Stimulated activated CD4-positive, alpha-beta T cell treated with anti-CD3 and anti-CD28 coated beads, Interleukin-15, amount 100 ng/mL, for 1 hour (primary cell): Measurements from ENCODE around the gene TMEM141.
A peak's percentile ranks its signal among the peaks of the same experiment; 100 is the strongest.
"Not testable (repeated sequence)": the region's sequence is repeated elsewhere in the genome, so short reads cannot be mapped to it uniquely, and the experiment has no call there.

Experiments used
- DNase-seq, 2 donors: peaks; one replicate each; pipeline ENCODE4 v3.0.0-alpha.2; 2020; ENCODE audit warnings: low read depth in 1 of 2, low spot score in 1 of 2

Gene TMEM141

DNA sequence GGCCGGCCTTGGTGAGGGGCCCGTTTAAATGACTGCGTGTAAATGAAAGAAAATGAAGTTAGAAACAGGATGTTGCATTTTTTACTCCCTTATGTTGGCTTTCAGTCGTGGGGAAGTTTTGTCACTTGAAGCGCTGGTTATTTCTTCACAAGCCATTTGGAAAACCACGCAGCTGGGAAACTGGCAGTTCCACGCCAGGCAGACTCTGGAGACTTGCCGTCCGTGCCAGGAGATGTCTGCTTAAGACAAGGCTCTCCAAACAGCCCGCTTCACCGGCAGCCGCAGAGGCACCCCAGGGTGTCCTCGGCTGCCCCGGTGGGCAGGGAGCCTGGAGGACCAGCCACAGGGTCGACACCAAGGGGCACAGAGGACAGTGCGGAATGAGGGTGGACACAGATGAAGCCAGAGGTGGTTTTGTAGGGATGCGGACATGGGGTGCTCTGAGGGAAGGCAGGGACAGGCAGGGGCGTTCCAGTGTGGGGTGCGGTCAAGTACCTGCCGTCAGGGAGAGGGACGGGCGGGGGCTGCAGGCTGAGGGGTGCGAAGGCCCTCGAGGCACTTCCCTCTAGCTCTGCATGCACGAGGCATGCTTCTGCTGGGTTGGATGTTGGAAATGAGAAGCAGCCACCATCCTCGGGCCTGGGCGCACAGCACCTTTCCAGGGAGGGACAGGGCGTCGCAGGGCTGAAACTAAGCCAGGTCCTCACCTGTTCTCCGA, 40.0 kb downstream of the TMEM141 start:
- no peak for DNase-seq

DNA sequence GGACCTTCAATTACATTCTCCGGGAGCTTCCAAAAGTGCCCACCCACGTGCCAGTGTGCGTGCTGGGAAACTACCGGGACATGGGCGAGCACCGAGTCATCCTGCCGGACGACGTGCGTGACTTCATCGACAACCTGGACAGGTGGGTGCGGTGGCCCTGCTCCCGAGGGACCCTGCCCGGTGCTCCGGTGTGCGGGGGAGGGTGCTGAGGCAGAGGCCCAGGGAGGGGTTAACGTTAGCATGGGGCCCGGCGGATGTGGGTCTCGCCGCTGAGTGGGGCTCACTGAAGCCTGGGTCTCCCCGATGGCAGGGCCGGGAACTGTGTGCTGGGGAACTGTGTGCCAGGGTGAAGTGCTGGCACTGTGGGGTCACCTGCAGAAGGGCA, 40.6 kb downstream of the TMEM141 start:
- no peak for DNase-seq

DNA sequence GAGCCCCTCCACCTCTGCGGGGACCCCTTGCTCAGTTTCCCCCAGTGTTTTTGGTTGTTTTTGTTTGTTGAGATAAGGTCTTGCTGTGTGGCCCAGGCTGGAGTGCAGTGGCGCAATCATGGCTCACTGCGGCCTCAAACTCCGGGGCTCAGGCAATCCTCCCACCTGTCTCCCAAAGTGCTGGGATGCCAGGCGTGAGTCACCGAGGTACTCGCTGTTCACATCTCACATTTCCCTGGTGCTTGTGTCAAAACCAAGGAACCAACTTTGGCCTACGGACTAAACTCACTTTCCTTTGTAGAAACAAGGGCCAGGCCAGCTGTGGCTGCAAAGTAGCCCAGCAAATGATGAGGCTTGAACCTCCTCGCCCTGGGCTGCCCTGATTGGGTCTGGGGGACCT, 41.4 kb downstream of the TMEM141 start:
- no peak for DNase-seq

DNA sequence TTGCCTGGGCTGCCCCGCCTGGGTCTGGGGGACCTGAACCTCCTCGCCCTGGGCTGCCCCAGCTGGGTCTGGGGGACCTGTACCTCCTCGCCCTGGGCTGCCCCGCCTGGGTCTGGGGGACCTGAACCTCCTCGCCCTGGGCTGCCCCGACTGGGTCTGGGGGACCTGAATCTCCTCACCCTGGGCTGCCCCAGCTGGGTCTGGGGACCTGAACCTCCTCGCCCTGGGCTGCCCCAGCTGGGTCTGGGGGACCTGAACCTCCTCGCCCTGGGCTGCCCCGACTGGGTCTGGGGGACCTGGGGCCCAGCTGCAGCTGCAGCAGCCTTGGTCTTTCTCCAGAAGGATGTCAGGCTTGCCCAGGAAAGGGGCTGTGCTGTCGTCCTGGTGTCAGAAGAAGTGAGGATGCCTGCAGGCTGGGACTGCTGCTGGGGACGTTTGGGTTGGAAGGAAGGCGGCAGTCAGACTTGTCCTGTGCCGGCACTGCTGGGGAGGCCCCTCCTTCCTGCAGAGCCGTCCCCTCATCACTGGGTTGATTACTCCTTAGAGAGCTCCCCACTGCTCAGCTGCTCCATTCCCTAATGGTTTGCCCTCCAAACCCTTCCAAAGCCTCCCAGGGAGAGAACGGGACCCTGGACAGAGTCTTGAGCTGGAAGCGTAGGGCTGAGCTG, 42.4 kb downstream of the TMEM141 start:
- not testable (repeated sequence) for DNase-seq

DNA sequence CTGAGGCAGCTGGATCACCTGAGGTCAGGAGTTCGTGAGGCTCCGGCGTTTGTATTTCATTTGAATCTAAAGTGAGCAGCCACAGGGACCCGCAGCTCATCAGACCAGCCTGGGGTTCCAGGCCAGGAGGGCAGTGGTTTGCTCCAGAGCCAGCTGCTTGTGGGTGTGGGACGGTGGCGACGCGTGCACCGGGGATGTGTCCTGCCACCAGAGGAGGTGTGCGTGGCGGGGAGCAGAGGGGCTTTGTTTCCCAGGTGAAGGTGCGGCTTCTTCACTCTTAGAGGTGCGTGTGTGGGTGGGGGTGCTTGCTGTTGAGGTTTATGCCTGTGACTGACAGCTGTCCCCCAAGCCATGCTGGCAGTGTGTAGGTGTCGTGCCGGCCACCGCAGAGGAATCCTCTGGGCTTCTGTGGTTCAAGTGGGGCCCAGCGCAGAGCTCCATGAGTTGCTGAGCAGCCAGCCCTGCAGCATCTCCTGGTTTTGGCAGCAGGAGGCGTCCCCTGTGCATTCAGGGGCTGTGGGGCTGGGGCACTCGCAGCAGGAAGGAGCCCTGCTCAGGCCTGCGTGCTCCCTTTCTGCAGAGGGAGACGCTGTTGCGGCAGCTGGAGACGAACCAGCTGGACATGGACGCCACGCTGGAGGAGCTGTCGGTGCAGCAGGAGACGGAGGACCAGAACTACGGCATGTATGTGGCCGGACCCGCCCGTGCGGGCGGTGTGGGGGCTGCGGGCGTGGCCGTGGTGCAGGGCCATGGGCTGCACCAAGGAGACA, 44.2 kb downstream of the TMEM141 start:
- no peak for DNase-seq

DNA sequence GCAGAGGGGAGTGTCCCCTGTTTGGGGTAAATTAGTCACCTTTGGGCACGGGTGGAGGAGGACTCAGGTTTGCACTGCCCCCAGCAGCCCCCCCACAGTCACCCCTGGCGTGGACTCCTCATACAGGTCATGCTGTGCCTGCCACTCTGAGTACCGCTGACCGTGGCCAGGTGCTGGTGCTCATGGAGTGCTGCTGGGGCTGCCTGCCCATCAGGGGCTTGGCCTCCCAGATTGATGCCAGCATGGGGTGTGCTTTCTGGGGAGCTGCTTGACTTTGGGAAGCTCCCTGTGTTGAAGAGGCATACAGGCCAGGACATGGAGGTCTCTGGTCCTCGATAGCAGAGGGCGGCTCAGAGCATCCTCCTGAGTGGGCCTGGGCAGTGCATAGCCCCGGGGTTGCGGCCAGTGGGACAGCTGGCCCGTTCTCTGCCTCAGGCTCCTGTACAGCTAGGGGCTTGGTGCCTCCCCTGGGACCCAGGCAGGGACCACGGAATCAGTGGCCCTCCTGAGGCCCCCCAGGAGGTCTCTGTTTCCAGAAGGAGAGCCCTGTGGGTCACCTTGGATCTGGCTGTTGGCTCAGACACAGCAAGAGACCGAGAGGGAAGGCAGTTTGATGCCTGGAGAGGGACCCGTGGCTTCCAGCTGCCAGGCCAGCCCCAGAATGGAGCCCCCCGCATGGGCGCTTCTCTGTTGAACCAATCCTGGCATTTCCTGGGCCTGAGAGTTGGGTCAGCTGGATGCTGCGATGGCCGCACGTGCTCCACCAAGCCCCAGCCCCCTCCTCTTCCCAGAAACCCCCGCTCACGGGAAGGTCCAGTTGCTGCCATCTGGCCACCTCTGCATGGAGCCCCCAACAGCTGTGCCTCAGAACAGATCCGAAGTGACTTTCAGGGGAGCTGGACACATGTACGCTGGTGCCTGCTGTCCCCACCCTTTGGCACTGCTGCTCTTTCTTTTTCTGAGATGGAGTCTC, 45.1 kb downstream of the TMEM141 start:
- DNase-seq = no peak

DNA sequence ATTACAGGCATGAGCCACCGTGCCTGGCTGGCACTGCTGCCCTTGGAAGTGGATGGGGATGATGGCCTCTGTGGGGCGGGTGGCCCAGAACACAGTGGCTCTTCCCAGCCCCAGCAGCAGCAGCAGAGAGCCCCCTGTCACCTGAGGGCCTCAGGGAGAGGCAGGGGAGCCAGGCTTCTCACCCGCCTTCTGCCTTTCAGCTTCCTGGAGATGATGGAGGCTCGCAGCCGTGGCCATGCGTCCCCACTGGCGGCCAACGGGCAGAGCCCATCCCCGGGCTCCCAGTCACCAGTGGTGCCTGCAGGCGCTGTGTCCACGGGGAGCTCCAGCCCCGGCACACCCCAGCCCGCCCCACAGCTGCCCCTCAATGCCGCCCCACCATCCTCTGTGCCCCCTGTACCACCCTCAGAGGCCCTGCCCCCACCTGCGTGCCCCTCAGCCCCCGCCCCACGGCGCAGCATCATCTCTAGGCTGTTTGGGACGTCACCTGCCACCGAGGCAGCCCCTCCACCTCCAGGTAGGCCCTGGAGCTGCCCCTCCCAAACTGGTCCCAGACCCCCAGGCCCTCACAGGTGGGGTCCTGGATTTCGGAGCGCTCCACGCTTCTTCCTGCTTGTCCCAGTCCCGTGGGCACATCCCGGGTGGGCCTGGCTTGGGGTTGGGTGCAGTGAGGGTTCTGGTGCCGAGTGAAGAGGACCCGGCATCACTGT, 46.2 kb downstream of the TMEM141 start:
- DNase-seq = no peak

DNA sequence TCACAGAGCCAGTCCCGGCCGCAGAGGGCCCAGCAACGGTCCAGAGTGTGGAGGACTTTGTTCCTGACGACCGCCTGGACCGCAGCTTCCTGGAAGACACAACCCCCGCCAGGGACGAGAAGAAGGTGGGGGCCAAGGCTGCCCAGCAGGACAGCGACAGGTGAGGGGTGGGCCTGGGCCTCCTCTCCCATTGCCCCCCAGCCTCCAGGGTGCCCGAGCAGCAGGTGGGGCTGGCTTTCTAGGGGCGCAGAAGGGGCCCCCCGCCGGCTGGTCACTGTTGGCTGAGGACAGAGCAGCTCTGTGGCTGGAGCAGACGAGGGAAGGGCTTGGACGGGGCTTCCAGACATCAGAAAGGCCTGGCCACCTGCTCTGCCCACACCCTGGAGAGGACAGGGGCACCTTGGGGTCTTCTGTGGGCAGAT, 46.7 kb downstream of the TMEM141 start:
- DNase-seq = not testable (repeated sequence)

DNA sequence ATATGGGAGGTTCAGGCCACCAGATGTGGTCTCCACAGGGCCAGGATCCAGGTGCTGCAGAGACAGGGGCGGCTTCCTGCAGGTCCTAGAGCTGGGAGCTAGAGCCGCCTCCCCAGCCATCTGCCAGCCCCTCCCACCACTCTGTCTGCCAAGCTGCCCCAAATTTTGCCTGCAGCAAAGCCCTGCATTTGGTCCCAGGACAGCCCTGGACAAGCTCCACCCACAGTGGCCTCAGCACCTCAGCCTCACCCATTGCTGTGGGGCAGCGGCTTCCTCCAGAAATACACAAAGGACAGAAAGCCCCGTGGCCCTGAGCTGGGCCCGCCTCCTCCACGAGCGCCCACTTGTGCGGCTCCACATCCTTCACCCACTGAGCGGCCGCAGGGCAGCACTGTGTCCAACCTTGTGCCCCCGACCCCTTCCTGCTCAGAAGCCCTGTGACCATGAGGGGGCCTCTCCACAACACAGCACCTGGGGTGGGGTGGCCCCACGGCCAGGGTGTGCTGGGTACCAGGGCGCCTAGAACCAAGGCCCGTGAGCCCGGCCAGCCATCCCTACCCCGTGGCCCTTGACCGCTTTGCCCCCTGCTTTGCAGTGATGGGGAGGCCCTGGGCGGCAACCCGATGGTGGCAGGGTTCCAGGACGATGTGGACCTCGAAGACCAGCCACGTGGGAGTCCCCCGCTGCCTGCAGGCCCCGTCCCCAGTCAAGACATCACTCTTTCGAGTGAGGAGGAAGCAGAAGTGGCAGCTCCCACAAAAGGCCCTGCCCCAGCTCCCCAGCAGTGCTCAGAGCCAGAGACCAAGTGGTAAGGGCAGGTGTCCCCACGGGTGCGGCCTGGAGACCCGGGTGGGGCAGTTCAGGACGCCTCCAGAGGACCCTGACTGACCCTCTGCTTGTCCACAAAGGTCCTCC, 47.4 kb downstream of the TMEM141 start:
- no peak for DNase-seq

DNA sequence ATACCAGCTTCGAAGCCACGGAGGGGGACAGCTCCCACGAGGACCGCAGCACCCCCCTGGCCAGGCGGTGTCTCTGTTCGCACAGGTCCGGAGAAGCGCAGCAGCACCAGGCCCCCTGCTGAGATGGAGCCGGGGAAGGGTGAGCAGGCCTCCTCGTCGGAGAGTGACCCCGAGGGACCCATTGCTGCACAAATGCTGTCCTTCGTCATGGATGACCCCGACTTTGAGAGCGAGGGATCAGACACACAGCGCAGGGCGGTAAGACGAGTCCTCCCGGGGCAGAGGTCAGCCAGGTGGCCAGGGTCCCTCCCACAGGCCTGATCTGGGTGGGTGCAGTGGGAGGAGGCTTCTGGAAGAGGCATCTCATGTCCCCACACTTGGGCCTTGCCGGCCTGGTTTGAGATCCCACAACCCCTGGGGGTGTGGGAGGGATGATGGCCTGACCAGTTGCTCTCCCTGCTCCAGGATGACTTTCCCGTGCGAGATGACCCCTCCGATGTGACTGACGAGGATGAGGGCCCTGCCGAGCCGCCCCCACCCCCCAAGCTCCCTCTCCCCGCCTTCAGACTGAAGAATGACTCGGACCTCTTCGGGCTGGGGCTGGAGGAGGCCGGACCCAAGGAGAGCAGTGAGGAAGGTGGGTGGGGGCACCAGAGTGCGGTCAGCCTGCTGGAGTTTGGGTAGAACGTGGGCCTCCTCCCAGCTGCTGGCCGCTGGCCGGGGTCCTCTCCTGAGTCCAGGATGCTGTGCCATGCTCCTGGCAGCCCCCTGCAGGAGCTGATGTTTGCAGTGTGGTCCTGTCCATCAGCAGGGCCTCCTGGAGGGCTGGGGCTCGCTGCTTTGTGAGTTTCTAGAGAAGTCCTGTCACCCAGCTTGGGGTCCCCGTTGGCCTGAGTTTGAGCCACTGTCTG, 48.3 kb downstream of the TMEM141 start:
- DNase-seq = no peak

DNA sequence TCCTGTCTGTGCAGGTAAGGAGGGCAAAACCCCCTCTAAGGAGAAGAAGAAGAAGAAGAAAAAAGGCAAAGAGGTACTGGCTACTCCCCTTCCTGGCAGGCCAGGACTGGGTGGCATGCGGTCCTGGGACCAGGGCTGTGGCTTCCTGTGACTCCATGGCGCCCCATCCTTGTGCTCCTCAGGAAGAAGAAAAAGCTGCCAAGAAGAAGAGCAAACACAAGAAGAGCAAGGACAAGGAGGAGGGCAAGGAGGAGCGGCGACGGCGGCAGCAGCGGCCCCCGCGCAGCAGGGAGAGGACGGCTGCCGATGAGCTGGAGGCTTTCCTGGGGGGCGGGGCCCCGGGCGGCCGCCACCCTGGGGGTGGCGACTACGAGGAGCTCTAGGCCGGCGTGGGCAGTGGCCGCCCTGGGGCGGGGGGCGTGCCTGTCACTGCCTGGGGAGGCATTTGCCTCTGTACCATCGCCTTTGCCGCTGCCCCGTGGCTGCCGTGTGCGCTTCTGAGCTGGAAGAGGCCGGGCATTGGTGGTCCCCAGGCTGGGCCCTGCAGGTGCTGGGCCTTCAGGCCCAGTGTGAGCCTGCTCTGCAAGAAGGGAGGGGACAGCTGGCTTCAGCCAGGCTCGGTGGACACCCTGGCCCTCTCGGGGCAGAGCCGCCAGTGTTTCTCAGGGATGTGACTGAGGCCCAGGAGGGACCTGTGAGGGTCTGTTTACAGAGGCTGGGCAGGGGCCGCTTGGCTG, 49.2 kb downstream of the TMEM141 start:
- DNase-seq = no peak

DNA sequence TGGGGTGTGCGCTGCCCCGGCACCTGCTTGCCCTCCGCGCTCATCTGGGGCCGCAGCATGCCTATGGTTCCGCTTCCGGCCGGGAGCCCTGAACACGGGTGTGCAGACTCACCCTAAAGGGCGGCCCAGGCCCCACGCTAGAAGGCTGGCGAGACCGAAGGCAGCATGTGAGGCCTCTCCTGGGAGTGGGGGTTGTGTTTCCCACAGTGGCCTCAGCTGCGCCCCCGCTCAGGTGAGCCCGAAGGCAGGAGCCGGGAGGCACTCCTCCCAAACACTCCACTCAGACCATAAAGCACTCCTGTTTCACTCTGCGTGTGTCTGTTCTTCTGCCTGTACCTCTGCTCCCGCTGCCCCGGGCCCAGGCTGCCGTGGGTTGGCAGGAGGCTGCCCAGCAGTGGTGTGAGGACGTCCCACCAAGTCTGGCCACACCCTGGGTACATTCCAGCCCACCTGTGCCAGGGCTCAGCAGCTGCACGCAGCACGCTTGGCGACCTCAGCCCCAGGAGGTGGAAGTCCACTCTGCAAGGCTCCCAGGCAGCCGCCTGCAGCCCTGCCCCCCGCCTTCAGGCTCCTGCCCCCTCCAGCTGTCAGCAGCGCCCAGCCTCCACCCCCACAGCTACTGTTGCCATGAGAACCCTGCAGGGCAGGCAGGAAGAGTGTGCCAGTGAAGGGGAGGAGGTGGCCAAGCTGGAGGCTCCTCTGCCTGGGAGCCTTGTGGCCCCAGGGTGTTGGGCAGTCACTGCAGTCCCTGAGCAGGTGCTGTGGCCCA, 49.9 kb downstream of the TMEM141 start:
- no peak for DNase-seq

DNA sequence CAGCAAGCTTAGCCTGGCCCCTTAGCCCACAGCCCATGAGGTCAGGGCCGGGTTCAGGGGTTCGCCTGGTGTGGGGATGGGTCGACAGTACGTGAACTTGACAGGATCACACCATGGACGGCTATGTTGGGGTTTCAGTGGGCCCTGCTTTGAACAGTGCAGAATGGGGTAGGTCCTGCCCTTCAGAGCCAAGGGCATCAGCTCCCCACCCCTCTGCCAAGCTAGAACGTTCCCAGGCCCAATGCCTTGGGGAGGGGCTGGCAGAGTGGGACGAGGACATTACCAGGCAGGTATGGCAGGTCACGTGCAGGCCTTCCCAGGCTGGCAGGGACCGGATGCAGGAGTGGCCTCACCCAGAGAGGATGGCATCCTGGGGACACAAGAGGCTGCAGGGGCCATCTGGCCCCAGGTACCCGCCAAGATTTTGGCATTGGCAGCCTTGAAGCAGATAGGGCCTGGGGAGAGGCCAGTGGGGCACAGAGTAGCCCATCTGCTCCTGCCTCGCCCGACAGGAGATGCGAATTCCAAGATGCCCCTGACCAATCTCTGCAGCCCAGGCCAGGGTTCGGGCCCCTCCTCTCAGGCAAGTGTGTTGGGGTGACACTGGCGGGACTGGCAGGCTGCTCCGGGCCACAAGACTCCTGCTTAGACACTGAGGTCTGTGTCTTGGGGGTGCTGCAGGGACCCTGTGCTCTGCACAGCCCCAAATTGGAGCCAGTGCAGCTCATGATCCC, 50.7 kb downstream of the TMEM141 start:
- not testable (repeated sequence) for DNase-seq

DNA sequence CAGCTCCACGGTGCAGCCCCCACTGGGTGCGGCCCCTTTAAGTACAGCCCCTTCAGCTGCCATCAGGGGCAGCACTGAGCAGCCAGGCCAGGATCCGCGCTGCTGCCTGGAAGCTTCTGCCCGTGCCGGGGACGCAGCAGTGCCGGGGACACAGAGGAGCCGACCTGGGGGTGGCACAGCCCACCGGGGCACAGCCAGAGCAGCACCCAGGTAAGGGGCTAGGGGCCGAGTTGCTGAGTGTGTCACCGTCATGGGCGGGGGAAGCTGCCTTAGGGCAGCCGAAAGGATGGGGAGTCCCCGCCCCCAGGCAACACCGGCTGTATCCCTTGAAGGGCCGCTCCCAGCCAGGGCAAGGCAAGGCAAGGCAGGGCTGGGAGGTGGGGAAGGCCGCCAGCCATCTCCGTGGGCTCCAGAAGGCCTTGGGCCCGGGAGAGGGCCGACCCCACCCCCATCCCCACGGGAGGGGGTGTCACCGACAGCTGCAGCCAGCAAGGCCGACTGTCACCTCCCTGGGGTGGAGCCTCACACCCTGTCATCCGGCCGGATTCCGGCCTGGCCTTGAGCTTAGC, 51.3 kb downstream of the TMEM141 start, which contains the start of gene AJM1:
Gene AJM1, plus strand, starts transcription at position 99 of the 569 bp plus-strand sequence. CDS start 1,937 bp downstream, outside the sequence.
- peak; percentile 62 to 73 for DNase-seq
